GM21529 (cell line): Measurements from ENCODE around the gene KCNAB2.

Source experiments
- ATAC-seq: cut with Tn5 transposase; IDR thresholded peaks from one replicate; pipeline ENCODE4 v1.9.1; 2021; ENCODE audit not compliant: unreplicated experiment

KCNAB2 gene

GRCh38 chr1:6045561-6045960 is at the start of gene KCNAB2:
KCNAB2 (plus strand) TSS chr1:6045888; CDS start chr1:6051537, 5,649 bp downstream.
- ATAC-seq, result no peak

GRCh38 chr1:5996641-5997270 is 48.9 kb upstream of the KCNAB2 start:
- ATAC-seq, result no peak

GRCh38 chr1:5997316-5997715 is 48.4 kb upstream of the KCNAB2 start:
- ATAC-seq, result no peak

- no peak for ATAC-seq
Measured at GRCh38 chr1:5998051-5998905, 47.4 kb upstream of the KCNAB2 start.

GRCh38 chr1:5998906-5999301 is 46.8 kb upstream of the KCNAB2 start:
- no peak for ATAC-seq

GRCh38 chr1:5999711-6000443 is 45.8 kb upstream of the KCNAB2 start:
- ATAC-seq, result no peak

- no peak for ATAC-seq
Measured at GRCh38 chr1:6000444-6001288, 45.0 kb upstream of the KCNAB2 start.

- no peak for ATAC-seq
Measured at GRCh38 chr1:6001992-6002576, 43.6 kb upstream of the KCNAB2 start.

GRCh38 chr1:6002714-6003501 is 42.8 kb upstream of the KCNAB2 start:
- no peak for ATAC-seq

GRCh38 chr1:6003568-6004411 is 41.9 kb upstream of the KCNAB2 start:
- no peak for ATAC-seq

GRCh38 chr1:6004412-6005123 is 41.1 kb upstream of the KCNAB2 start:
- no peak for ATAC-seq

- ATAC-seq, result no peak
Measured at GRCh38 chr1:6005276-6005917, 40.3 kb upstream of the KCNAB2 start.

- ATAC-seq, result no peak
Measured at GRCh38 chr1:6006882-6007281, 38.8 kb upstream of the KCNAB2 start.

- no peak for ATAC-seq
Measured at GRCh38 chr1:6007318-6008083, 38.2 kb upstream of the KCNAB2 start.

- ATAC-seq, result no peak
Measured at GRCh38 chr1:6008084-6008415, 37.6 kb upstream of the KCNAB2 start.

GRCh38 chr1:6008696-6009095 is 37.0 kb upstream of the KCNAB2 start:
- no peak for ATAC-seq
